Hippocampal formation (tissue), 2 donors: Measurements from ENCODE around the gene ZNF407.

Experiments used
- DNase-seq, 2 donors: peaks; one replicate each; lab custom pipeline; 2025; lab: John Stamatoyannopoulos, UW

ZNF407 gene

GRCh38 chr18:74832381-74832780, 234.7 kb downstream of the ZNF407 start:
- DNase-seq, result no peak

GRCh38 chr18:74832999-74833398, 235.3 kb downstream of the ZNF407 start:
- no peak for DNase-seq

- no peak for DNase-seq
These were observed 237.0 kb downstream of the ZNF407 start for GRCh38 chr18:74834424-74835309.

GRCh38 chr18:74836296-74837139, 238.8 kb downstream of the ZNF407 start:
- no peak for DNase-seq

GRCh38 chr18:74840492-74841167, 243.0 kb downstream of the ZNF407 start:
- DNase-seq, result no peak

- no peak for DNase-seq
These were observed 243.6 kb downstream of the ZNF407 start for GRCh38 chr18:74841248-74841647.

GRCh38 chr18:74849301-74849700, 251.6 kb downstream of the ZNF407 start:
- no peak for DNase-seq

- no peak for DNase-seq
These were observed 258.8 kb downstream of the ZNF407 start for GRCh38 chr18:74856434-74856833.

GRCh38 chr18:74856928-74857327, 259.3 kb downstream of the ZNF407 start:
- DNase-seq, result no peak

GRCh38 chr18:74857901-74858300, 260.2 kb downstream of the ZNF407 start:
- no peak for DNase-seq

- DNase-seq, result no peak
These were observed 263.5 kb downstream of the ZNF407 start for GRCh38 chr18:74861154-74861553.

- DNase-seq, result no peak
These were observed 264.4 kb downstream of the ZNF407 start for GRCh38 chr18:74862094-74862493.

- no peak for DNase-seq
These were observed 268.9 kb downstream of the ZNF407 start for GRCh38 chr18:74866577-74866976.

GRCh38 chr18:74868461-74868860, 270.8 kb downstream of the ZNF407 start:
- no peak for DNase-seq

GRCh38 chr18:74869904-74870863, 272.5 kb downstream of the ZNF407 start:
- DNase-seq, result no peak

GRCh38 chr18:74870950-74871349, 273.3 kb downstream of the ZNF407 start:
- no peak for DNase-seq

- no peak for DNase-seq
These were observed 276.0 kb downstream of the ZNF407 start for GRCh38 chr18:74873629-74874028.

GRCh38 chr18:74874351-74874750, 276.7 kb downstream of the ZNF407 start:
- DNase-seq, result no peak

- no peak for DNase-seq
These were observed 279.1 kb downstream of the ZNF407 start for GRCh38 chr18:74876630-74877243.

GRCh38 chr18:74878267-74878666, 280.6 kb downstream of the ZNF407 start:
- DNase-seq, result no peak
